SHP77 treated with DMSO at 0.1 percent for 48 hours (cell line): ENCODE data around the gene SLC32A1.

Source experiments
- DNase-seq: peaks from one replicate; lab custom pipeline; 2025; lab: John Stamatoyannopoulos, UW

The SLC32A1 gene

DNA sequence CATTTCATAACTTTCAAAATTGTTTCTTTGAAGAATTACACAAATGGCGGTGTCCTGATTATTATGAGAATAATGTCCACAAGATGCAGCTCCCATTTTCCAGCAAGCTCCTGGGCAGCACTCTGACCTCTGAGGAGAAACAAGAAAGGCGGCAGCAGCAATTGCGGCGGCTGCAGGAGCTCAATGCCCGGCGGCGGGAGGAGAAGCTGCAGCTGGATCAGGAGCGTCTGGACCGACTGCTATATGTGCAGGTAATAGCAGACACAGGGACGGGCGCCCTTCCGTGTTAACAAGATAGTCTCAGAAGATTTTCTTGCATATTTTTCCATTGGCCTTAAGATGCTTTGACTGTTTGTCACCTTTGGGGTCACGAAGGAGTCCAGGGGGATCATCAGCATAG is 30.6 kb downstream of the SLC32A1 start:
- DNase-seq, result no peak

DNA sequence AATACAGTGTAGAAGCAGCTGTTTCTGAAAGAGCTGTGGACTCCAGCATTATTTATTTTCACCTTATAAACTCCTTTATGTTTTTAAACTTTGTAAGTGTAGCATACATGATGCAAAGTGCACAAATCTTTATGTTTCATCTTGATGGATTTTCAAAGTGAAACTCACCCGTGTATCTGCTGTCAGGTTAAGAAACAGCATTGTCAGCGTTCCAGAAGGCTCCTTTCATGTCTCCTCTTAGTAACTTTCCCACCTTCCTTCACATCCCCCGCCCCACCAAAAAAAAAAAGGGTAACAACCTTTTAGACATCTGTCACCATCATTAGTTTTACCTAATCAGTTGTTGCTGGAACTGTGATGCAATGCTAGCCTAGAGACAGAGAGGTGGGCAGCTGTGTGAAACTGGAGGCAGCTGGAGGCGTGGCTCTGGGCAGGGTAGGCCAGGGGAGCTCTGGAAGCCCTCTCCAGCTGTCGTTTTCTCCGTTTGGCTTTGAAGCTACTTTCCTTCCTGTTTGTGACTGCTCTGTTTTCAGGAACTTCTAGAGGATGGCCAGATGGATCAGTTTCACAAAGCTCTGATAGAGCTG is 31.1 kb downstream of the SLC32A1 start:
- DNase-seq, result no peak

GRCh38 chr20:38757145-38757775 is 33.0 kb downstream of the SLC32A1 start:
- no peak for DNase-seq

GRCh38 chr20:38759106-38759505 is 34.8 kb downstream of the SLC32A1 start:
- DNase-seq, result no peak

DNA sequence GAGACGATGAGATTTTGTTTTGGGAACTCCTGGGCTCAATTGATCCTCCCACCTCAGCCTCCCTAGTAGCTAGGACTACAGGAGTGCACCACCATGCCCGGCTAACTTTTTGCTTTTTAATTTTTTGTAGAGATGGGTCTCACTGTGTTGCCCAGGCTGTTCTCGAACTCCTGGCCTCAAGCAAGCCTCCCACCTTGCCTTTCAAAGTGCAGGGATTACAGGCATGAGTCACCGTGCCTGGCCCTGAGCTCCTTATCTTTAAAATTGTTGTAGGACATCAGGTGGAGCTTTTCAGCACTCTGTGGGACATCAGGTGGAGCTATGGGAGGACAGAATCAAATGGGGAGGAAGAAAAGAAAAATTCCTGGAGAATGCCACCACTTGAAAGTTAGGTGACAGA is 36.7 kb downstream of the SLC32A1 start:
- DNase-seq, result no peak

GRCh38 chr20:38762174-38762573 is 37.9 kb downstream of the SLC32A1 start:
- no peak for DNase-seq

DNA sequence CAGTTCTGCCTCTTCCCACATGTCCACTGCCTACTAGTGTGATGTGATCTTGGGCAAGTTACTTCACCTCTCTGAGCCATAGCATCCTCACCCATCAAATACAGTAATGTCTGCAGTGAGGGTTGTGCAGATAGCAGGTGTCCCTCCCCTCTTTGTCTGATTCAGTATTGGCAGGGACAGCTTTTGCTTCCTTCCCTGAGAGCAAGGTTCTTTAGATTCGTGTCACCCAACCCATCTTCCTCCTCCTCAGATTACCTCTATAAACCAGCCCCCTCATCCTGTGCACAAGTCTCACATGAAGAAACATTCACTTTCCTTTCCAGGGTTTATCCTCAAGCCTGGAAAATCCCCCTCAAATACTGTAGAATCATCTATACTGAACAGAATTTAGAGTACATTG is 39.3 kb downstream of the SLC32A1 start:
- DNase-seq, result no peak

DNA sequence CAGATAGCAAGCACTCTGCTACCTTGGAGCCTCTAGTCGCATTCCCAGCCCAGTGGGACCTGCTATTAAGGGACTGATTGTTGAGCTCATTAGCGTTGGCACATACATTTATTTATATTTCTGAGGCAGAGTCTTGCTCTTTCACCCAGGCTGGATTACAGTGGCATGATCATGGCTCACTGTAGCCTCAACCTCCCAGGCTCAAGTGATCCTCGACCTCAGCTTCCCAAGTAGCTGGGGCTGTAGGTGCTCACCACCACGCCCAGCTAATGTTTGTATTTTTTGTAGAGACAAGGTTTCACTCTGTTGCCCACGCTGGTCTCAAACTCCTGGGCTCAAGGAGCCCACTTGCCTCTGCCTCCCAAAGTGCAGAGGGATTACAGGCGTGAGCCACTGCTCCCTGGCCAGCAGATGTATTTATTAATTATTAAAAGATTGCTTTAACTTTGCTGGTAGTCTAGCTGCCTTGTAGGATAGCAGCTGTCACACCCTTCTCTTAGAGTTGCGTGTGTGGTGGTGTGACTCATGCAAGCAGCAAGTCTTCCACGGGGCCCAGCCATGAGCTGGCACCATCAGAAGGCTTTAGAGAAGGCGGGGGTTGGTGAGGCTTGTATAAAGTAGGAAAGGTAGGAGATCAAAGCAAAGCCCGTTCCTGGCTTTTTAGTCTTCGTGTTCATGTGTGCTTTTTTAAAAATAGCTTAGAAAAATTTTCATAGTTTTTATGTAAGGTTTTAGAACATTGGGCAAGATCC is 40.5 kb downstream of the SLC32A1 start:
- no peak for DNase-seq

GRCh38 chr20:38766071-38766470 is 41.8 kb downstream of the SLC32A1 start:
- no peak for DNase-seq

GRCh38 chr20:38769376-38770295 is 45.4 kb downstream of the SLC32A1 start:
- no peak for DNase-seq

DNA sequence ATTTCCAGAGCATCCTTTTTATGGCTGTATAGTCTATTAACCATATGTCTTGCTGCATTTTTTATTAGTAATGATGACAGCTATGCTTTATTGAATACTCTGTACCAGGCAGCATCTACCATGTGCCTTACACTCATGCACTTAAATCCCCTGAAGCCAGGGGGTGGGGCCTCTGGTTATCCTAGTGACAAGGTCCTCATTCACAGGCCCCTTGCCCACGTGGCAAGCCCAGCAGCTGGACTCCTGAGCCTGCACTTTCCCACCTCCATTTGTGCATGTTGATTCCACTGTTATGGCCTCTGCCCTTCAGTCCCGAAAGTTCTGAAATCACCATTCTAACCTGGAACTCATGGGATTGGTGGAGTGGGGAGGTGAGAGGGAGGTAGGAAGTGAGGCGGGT is 46.3 kb downstream of the SLC32A1 start:
- no peak for DNase-seq

- DNase-seq, result no peak
Measured at GRCh38 chr20:38770970-38771369, 46.7 kb downstream of the SLC32A1 start.

- DNase-seq, result no peak
Measured at GRCh38 chr20:38771621-38772020, 47.3 kb downstream of the SLC32A1 start.

DNA sequence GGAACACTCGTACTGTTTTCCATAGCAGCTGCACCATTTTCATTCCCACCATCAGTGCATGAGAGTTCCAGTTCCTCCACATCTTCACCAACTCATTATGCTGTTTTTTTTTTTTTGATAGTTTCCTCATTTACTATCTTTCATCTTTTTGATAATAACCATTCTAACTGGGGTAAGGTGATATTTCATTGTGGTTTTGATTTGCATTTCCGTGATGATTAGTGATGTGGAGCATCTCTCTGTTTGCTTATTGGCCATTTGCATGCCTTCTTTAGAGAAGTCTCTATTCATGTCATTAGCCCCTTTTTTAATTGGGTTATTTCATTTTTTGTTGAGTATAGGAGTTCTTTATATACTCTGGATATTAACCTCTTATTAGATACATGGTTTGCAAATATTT is 49.9 kb downstream of the SLC32A1 start:
- DNase-seq, result no peak

DNA sequence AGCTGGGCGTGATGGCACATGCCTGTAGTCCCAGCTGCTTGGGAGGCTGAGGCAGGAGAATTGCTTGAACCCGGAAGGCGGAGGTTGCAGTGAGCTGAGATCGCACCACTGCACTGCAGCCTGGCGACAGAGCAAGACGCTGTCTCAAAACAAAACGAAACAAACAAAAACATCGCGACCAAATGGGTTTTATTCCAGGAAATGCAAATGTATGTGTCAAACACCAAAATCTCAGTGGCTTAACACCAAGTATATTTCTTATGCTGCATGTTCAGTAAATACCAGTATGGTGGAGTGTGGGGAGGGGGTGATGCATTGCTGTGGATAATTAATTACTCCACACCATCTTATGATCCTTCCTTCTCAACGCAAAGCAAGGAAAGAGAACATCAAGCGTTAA is 52.1 kb downstream of the SLC32A1 start:
- no peak for DNase-seq
